Measurements from ENCODE around the gene OR5B12. TPM values are rescaled to one million over a fixed set of nuclear protein-coding genes. Genes with fewer than 3 reads are reported as not detected.

Gene OR5B12
- total and polyA plus RNA-seq, 10 of the 15 experiments (the other 5 are each of a cell fraction or from before 2014, with no cell fraction given): 0.29 TPM; not detected in 9

GRCh38 chr11:58490827-58491226, 48.8 kb upstream of the OR5B12 start:
- Histone ChIP-seq H3K4me3 (no peak overlapping the region), H4K20me1 (ENCODE audit: control insufficient read depth, insufficient read depth) (no peaks in the 10 kb centered on the region), H3K79me2 (ENCODE audit: control insufficient read depth, insufficient read depth, low read length) (no peaks in the 10 kb centered on the region), H3K9me3 (replicated peaks; ENCODE audit: control insufficient read depth, insufficient read depth, low read length) (no peaks in the 10 kb centered on the region), H3K36me3 (ENCODE audit: control insufficient read depth in 2 of 2, insufficient read depth in 2 of 2, low read length in 1 of 2) (0 out of 4 replicates have a peak, but pooled peaks cover 0 to 2% of the 10 kb centered on the region in 2 experiments), H3K4me1 (ENCODE audit: control insufficient read depth, insufficient read depth, low read length) (peaks cover 4% of the 10 kb centered on the region; the same call in 1 of the 2 replicates), H3K27ac (ENCODE audit: control insufficient read depth, insufficient read depth) (no peak overlapping the region), H3K9ac (ENCODE audit: control insufficient read depth, insufficient read depth, low read length) (no peak overlapping the region), H2AFZ (ENCODE audit: control insufficient read depth, low read depth, low read length) (no peak overlapping the region), H3K4me2 (ENCODE audit: control insufficient read depth, insufficient read depth) (no peak overlapping the region), H3K27me3 (replicated peaks in 1 of 2; ENCODE audit: control insufficient read depth in 2 of 2, insufficient read depth in 2 of 2, low read length in 1 of 2) (no peaks in the 10 kb centered on the region)
- TF ChIP-seq SREBF2 (IDR thresholded peaks at IDR 0.05; ENCODE audit: low read length): no peak
- no peak for TF ChIP-seq SMAD5 (IDR thresholded peaks at IDR 0.05; ENCODE audit: low read depth)
- no peak for TF ChIP-seq MYC (IDR thresholded peaks at IDR 0.05; ENCODE audit: insufficient read depth, insufficient read length, insufficient replicate concordance, low read length, severe bottlenecking)
- no peak for TF ChIP-seq SPI1 (IDR thresholded peaks at IDR 0.05; ENCODE audit: borderline replicate concordance, insufficient read depth, low read depth, low read length)
- TF ChIP-seq CREB1 (IDR thresholded peaks at IDR 0.05; ENCODE audit: low read depth): no peak
- no peak for TF ChIP-seq ZNF217 (IDR thresholded peaks at IDR 0.05)
- no peak for TF ChIP-seq PAX8 (IDR thresholded peaks at IDR 0.05)
- TF ChIP-seq YBX1 (IDR thresholded peaks at IDR 0.05): no peak
- TF ChIP-seq, protein P1, sequence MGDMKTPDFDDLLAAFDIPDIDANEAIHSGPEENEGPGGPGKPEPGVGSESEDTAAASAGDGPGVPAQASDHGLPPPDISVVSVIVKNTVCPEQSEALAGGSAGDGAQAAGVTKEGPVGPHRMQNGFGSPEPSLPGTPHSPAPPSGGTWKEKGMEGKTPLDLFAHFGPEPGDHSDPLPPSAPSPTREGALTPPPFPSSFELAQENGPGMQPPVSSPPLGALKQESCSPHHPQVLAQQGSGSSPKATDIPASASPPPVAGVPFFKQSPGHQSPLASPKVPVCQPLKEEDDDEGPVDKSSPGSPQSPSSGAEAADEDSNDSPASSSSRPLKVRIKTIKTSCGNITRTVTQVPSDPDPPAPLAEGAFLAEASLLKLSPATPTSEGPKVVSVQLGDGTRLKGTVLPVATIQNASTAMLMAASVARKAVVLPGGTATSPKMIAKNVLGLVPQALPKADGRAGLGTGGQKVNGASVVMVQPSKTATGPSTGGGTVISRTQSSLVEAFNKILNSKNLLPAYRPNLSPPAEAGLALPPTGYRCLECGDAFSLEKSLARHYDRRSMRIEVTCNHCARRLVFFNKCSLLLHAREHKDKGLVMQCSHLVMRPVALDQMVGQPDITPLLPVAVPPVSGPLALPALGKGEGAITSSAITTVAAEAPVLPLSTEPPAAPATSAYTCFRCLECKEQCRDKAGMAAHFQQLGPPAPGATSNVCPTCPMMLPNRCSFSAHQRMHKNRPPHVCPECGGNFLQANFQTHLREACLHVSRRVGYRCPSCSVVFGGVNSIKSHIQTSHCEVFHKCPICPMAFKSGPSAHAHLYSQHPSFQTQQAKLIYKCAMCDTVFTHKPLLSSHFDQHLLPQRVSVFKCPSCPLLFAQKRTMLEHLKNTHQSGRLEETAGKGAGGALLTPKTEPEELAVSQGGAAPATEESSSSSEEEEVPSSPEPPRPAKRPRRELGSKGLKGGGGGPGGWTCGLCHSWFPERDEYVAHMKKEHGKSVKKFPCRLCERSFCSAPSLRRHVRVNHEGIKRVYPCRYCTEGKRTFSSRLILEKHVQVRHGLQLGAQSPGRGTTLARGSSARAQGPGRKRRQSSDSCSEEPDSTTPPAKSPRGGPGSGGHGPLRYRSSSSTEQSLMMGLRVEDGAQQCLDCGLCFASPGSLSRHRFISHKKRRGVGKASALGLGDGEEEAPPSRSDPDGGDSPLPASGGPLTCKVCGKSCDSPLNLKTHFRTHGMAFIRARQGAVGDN (IDR thresholded peaks at IDR 0.05): no peak
- TF ChIP-seq POLR2AphosphoS5 (IDR thresholded peaks at IDR 0.05; ENCODE audit: low read length): no peak
- no peak for TF ChIP-seq EP300 (IDR thresholded peaks at IDR 0.05; ENCODE audit: borderline replicate concordance in 1 of 2, control insufficient read depth in 1 of 2, low read depth in 2 of 2, low read length in 2 of 2)
- no peak for TF ChIP-seq HDGF (IDR thresholded peaks at IDR 0.05)
- 75% methylated on average over 2 of the region's 2 CpGs for WGBS (ENCODE audit: insufficient coverage, insufficient replicate concordance, low lambda C conversion rate, missing lambda C conversion rate)
- no peak for ATAC-seq
- intact Hi-C loops (cut with micrococcal nuclease; ENCODE audit: unreplicated experiment) (no loop called here), in situ Hi-C loops (cut with MboI) (no loop called here)
- CTCF ChIA-PET: interaction anchor here (1.5 kb wide), 1 partner anchor 33 kb away, joined by 5 read pairs; no protein-coding TSS in a partner anchor
- FAIRE-seq: no peak
- BruUV-seq (replicated peaks): no TSS peak
- SMC1A ChIA-PET (ENCODE audit: uncharacterized antibody, unreplicated experiment): interaction anchor here (1.2 to 1.4 kb wide), 4 partner anchors 8 to 18 kb away, joined by 3 to 5 read pairs (median 4); no protein-coding TSS in a partner anchor
- POLR2A ChIA-PET: no interaction called here
- RAD21 ChIA-PET (ENCODE audit: unreplicated experiment): no interaction called here
- no peak for DNase-seq (ENCODE audit: low read depth, low spot score)

All from GM12878 (cell line).